Ovary (tissue), 3 donors: ENCODE data around the gene DAW1.

Source experiments
- EP300 ChIP-seq: sonication (generic); formaldehyde crosslinking; IDR thresholded peaks from one replicate; pipeline ENCODE4 v1.6.1; 2017; ENCODE audit warnings: antibody characterized with exemption
- POLR2A ChIP-seq: fragments of 450-650 bp; IDR thresholded peaks from one replicate; pipeline ENCODE4 v1.6.1; 2017; ENCODE audit warnings: antibody characterized with exemption, mild to moderate bottlenecking, moderate library complexity
- TF ChIP-seq, protein P1 (sequence below), 3 donors: fragments of 450-650 bp in 2 of 3; fragments of 200-600 bp in 1 of 3; IDR thresholded peaks; one replicate each; pipeline versions ENCODE4 v1.5.1 to v1.8.0; 2016 to 2022; ENCODE audit warnings: antibody characterized with exemption in 3 of 3, mild to moderate bottlenecking in 1 of 3
- donor health status: DM: no; HTN: no; CAD: no.

DNA sequence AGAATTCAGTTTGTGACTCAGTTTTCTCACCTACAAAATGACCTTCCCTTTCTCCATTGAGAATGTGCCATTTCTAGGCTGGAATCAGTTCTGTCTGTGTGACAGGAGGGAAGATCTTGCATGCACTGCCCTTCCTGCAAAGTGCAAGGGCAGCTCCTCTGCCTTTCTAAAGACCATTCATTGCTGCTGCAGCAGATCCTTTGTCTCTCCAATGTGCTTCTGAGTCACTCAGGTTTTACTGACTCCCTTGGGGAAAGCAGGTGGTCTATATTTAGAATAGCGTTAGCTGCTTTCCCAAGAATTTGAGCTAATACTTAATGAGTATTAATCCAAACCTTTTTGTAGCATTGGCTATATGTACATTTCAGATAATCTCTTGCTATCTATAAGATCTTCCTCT, 62.5 kb downstream of the DAW1 start:
- TF ChIP-seq, protein P1, sequence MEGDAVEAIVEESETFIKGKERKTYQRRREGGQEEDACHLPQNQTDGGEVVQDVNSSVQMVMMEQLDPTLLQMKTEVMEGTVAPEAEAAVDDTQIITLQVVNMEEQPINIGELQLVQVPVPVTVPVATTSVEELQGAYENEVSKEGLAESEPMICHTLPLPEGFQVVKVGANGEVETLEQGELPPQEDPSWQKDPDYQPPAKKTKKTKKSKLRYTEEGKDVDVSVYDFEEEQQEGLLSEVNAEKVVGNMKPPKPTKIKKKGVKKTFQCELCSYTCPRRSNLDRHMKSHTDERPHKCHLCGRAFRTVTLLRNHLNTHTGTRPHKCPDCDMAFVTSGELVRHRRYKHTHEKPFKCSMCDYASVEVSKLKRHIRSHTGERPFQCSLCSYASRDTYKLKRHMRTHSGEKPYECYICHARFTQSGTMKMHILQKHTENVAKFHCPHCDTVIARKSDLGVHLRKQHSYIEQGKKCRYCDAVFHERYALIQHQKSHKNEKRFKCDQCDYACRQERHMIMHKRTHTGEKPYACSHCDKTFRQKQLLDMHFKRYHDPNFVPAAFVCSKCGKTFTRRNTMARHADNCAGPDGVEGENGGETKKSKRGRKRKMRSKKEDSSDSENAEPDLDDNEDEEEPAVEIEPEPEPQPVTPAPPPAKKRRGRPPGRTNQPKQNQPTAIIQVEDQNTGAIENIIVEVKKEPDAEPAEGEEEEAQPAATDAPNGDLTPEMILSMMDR (IDR thresholded peaks at IDR 0.05) = no peak
- TF ChIP-seq POLR2A (no peak), EP300 (no peak)
